ENCODE results near the gene CELF5. TPM values are rescaled to one million over a fixed set of nuclear protein-coding genes. Genes with fewer than 3 reads are reported as not detected.
A peak's percentile ranks its signal among the peaks of the same experiment; 100 is the strongest.

The CELF5 gene
- total RNA-seq, 4 donors from 2014 or later: not detected

GRCh38 chr19:3323658-3324057 lies 99.2 kb downstream of the CELF5 start:
- intact Hi-C loops (cut with DNase I; ENCODE audit: low total_unique reads): no loop called here
- ATAC-seq: no peak
- in situ Hi-C loops (cut with MboI; ENCODE audit: low sequenced_read_pairs in 4 of 4): loop anchor here in 2 of 4 donors (10.0 kb wide), 1 partner anchor 151 kb away; no protein-coding TSS in a partner anchor

DNA sequence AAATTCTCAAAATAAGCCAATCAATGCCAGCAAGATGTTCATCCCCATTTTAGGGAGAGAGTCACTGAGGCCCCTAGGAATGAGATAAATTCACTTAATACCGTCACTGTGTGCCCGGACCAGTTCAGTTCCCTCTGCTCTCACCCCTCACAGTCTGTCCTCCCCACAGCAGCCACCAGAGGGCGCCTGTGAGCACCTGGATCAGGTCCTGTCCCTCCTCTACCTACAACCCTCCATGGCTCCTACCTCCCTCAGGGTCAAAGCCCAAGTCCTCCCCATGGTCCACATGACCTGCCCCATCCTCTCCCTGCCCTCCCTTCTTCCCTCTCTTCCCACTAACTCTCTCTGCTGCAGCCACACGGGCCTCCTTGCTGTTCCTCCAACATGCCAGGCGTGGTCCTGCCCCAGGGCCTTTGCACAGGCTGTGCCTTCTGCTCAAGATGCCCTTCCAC lies 100.0 kb downstream of the CELF5 start:
- Histone ChIP-seq H3K36me3 (no peaks in the 10 kb centered on the region), H3K27me3 (peaks cover 12 to 21% (median 16%) of the 10 kb centered on the region in 3 donors), H3K4me3 (no peak overlapping the region), H3K4me1 (no peaks in the 10 kb centered on the region), H3K27ac (no peak overlapping the region), H3K9me3 (no peaks in the 10 kb centered on the region)
- ATAC-seq (no peak), DNase-seq (peak in 1 of 2 donors; percentile 54)
- no peak for TF ChIP-seq POLR2A (IDR thresholded peaks at IDR 0.05)
- peak; percentile 50 to 80 (median 75) for TF ChIP-seq CTCF (IDR thresholded peaks at IDR 0.05 in 4 of 5, conservative IDR thresholded peaks at IDR 0.05 in 1 of 5)
- in situ Hi-C loops (cut with MboI; ENCODE audit: low sequenced_read_pairs in 4 of 4): loop anchor here in 2 of 4 donors (10.0 kb wide), 1 partner anchor 150 kb away; no protein-coding TSS in a partner anchor
- intact Hi-C loops (cut with DNase I; ENCODE audit: low total_unique reads): no loop called here

More at GRCh38 chr19:3323658-3324057, 99.2 kb downstream of the CELF5 start:
- Histone ChIP-seq H3K27ac (no peak overlapping the region), H3K36me3 (no peaks in the 10 kb centered on the region), H3K4me3 (no peak overlapping the region), H3K4me1 (no peaks in the 10 kb centered on the region), H3K9me3 (no peaks in the 10 kb centered on the region), H3K27me3 (peaks cover 15 to 28% (median 20%) of the 10 kb centered on the region in 3 donors)
- no peak for DNase-seq
- TF ChIP-seq CTCF (IDR thresholded peaks at IDR 0.05 in 4 of 5, conservative IDR thresholded peaks at IDR 0.05 in 1 of 5): no peak
- TF ChIP-seq POLR2A (IDR thresholded peaks at IDR 0.05): no peak

DNA sequence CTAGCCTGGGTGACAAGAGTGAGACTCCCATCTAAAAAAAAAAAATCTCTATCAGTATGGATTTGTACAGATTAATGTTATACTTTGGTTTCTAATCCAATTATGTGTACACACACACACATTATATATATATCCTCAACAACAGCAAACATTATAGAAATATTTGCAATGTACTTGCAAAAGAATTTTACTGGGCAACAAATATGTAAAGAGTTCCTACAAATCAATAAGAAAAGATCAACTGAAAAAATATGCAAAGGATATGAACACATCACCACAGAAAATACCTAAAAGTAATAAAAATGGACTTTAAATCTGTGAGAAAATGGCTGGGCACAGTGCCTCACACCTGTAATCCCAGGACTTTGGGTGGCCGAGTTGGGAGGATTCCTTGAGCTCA lies 101.0 kb downstream of the CELF5 start:
- ATAC-seq (no peak), DNase-seq (no peak)
- no peak overlapping the region for H3K27ac ChIP-seq
- TF ChIP-seq CTCF (IDR thresholded peaks at IDR 0.05 in 4 of 5, conservative IDR thresholded peaks at IDR 0.05 in 1 of 5): no peak
- TF ChIP-seq POLR2A (IDR thresholded peaks at IDR 0.05): no peak
- H3K27me3 ChIP-seq: peaks cover 2 to 11% (median 7%) of the 10 kb centered on the region in 3 donors
- H3K36me3 ChIP-seq: no peaks in the 10 kb centered on the region
- H3K4me3 ChIP-seq: no peak overlapping the region
- intact Hi-C loops (cut with DNase I; ENCODE audit: low total_unique reads): no loop called here
- H3K9me3 ChIP-seq: no peaks in the 10 kb centered on the region
- no peaks in the 10 kb centered on the region for H3K4me1 ChIP-seq
- in situ Hi-C loops (cut with MboI; ENCODE audit: low sequenced_read_pairs in 4 of 4): loop anchor here (5.0 to 10.0 kb wide), 2 partner anchors 147 to 149 kb away; no protein-coding TSS in a partner anchor

DNA sequence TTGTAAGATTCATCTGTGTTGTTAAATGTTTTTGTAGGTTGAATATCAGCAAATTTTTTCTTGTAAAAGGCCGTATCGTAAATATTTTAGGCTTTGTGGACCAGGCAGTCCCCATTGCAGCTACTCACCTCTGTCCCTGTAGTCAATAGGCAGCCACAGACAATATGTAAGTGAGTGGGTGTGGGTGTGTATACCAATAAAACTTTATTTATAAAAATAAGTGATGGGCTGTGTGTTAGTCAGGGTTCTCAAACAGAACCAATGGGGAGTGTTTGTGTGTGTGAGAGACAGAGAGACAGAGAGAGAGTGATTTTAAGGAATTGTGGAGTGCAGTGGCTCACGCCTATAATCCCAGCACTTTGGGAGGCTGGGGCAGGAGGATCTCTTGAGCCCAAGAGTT lies 104.3 kb downstream of the CELF5 start:
- Histone ChIP-seq H3K27ac (no peak overlapping the region), H3K4me3 (no peak overlapping the region), H3K4me1 (no peaks in the 10 kb centered on the region), H3K27me3 (no peaks in the 10 kb centered on the region), H3K36me3 (no peaks in the 10 kb centered on the region), H3K9me3 (no peaks in the 10 kb centered on the region)
- intact Hi-C loops (cut with DNase I; ENCODE audit: low total_unique reads) (no loop called here), in situ Hi-C loops (cut with MboI; ENCODE audit: low sequenced_read_pairs in 4 of 4) (loop anchor here (5.0 to 10.0 kb wide), 2 partner anchors 144 to 146 kb away; no protein-coding TSS in a partner anchor)
- DNase-seq (no peak), ATAC-seq (no peak)
- TF ChIP-seq POLR2A (IDR thresholded peaks at IDR 0.05) (no peak), CTCF (IDR thresholded peaks at IDR 0.05 in 4 of 5, conservative IDR thresholded peaks at IDR 0.05 in 1 of 5) (no peak)

Data from gastrocnemius medialis (tissue), 4 donors.